Rectal smooth muscle tissue (tissue), 1 donor: ENCODE data around the gene AGBL3.

Source experiments
- H3K27ac ChIP-seq: one replicate; pipeline ENCODE4 v1.7.0; 2013; ENCODE audit warnings: low read depth, low read length, inconsistent platforms
- H3K27me3 ChIP-seq: one replicate; pipeline ENCODE4 v1.7.0; 2013; ENCODE audit warnings: low read length; ENCODE audit not compliant: control insufficient read depth, insufficient read depth
- H3K36me3 ChIP-seq: one replicate; pipeline ENCODE4 v1.7.0; 2013; ENCODE audit warnings: low read length; ENCODE audit not compliant: control insufficient read depth, insufficient read depth
- H3K4me1 ChIP-seq: one replicate; pipeline ENCODE4 v1.7.0; 2013; ENCODE audit warnings: low read length; ENCODE audit not compliant: control insufficient read depth, insufficient read depth
- H3K4me3 ChIP-seq: one replicate; pipeline ENCODE4 v1.7.0; 2013; ENCODE audit warnings: low read length
- H3K9ac ChIP-seq: one replicate; pipeline ENCODE4 v1.7.0; 2013; ENCODE audit warnings: low read length

AGBL3 gene

DNA sequence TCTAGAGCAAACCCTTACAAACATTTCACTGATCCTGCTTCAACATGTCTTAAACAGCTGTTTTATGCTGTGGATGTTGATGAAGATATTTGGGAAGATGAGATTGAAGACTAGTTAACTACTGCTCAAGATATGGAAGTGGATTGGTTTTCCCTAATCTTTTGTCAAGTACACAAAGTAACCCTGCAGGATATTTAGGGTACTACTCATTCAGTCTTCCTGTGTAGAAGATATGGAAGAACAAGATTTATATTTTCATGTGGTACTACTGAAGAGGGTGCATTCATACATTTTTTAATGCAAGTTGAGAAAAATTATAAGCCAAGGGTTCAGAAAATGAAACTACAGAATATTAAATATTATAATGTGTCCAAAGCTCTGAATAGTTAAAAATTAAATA is 143.3 kb downstream of the AGBL3 start:
- Histone ChIP-seq H3K4me3 (no peak overlapping the region), H3K9ac (no peak overlapping the region), H3K36me3 (no peaks in the 10 kb centered on the region), H3K4me1 (no peaks in the 10 kb centered on the region), H3K27me3 (no peaks in the 10 kb centered on the region), H3K27ac (no peak overlapping the region)

- Histone ChIP-seq H3K9ac (no peak overlapping the region), H3K4me1 (peaks cover under 1% of the 10 kb centered on the region), H3K36me3 (no peaks in the 10 kb centered on the region), H3K4me3 (no peak overlapping the region), H3K27ac (no peak overlapping the region), H3K27me3 (no peaks in the 10 kb centered on the region)
Observed at GRCh38 chr7:135143885-135144668, 157.8 kb downstream of the AGBL3 start.

GRCh38 chr7:135147341-135147898 is 161.1 kb downstream of the AGBL3 start:
- Histone ChIP-seq H3K27me3 (no peaks in the 10 kb centered on the region), H3K4me1 (peaks cover 10% of the 10 kb centered on the region), H3K4me3 (peak overlapping the region; percentile 73), H3K36me3 (no peaks in the 10 kb centered on the region), H3K9ac (peak overlapping the region; percentile 19), H3K27ac (peak overlapping the region; percentile 91)

DNA sequence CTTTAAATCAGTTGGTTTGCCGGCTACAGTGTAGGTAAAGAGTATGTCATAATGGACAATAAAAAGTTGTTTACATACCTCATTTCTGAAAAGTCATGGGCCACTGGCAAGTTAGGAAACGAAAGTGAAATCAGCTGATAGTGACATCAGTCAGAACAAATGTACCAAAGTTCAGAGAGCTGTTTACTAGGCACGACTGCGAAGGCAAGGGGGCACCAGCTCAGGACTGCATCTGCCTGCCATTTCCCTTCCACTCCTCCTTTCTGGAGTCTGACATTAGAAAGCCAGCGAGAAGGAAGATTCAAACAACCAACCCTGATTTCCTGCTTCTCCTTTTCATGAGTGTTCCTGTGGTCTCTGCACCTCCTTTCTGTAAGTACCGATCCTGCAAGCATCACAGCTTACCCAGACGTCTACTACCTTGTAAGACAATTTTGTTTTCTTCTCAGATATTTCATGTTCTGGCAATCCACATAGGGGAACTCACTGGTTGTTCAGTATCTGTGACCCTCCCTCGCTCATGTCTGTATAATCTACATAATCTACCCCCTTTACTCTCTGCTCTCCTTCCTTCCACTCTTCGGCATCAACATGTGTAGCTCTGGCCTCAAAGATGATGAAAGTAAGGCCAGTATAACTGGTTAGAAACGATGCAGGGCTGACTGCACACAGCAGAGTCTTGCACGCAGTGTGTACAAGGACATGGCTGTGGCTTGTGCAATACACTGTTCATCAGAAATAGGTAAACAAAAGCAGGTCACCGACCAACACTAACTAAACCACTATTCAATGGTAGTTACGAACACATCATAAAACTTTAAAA is 161.8 kb downstream of the AGBL3 start, which contains the start of gene TMEM140:
Gene TMEM140, plus strand, starts transcription at position 174 of the 823 bp plus-strand sequence. CDS start 16,370 bp downstream, outside the sequence.
- Histone ChIP-seq H3K4me1 (peaks cover 10% of the 10 kb centered on the region), H3K4me3 (peak within 1 kb of the TSS; percentile 73), H3K27me3 (no peaks in the 10 kb centered on the region)

DNA sequence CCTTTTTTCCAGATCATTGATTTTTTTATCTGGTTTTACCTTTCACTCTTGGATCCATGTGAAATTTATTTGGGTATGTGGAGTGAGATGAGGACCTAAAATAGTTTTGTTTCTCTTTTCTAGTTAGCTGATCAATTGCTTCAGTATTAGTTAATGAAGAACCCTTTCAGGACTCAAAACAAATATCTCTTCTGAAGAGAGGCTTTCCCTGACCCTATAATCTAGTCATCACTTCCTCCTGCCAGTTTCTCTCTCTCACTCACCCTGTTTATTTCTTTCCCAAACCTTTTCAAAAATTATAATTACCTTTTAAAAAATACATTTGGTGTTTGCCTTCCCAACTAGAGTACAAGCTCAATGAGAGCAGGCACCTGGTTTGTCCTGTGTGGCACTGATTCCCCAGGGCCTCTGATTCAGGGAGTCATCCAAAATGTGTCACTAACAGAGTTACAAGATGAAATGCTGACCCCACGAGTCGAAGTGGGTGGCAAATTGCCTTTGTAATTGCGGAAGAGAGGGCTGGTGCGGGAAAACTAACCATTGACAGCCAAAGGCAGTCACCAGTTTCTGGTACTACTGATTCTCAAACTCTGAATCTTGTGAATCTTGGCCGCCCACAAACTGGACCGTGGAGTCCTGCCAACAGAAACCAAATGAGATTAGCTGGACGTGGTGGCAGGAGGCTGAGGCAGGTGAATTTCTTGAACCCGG is 163.9 kb downstream of the AGBL3 start:
- Histone ChIP-seq H3K9ac (no peak overlapping the region), H3K4me3 (peak overlapping the region; percentile 24), H3K4me1 (peaks cover 10% of the 10 kb centered on the region), H3K36me3 (no peaks in the 10 kb centered on the region), H3K27ac (peak overlapping the region; percentile 30), H3K27me3 (no peaks in the 10 kb centered on the region)

More for the DNA sequence above, 161.8 kb downstream of the AGBL3 start, which contains the start of gene TMEM140:
- Histone ChIP-seq H3K9ac (peak within 1 kb of the TSS; percentile 54), H3K36me3 (no peaks in the 10 kb centered on the region), H3K27ac (peak within 1 kb of the TSS; percentile 91)

DNA sequence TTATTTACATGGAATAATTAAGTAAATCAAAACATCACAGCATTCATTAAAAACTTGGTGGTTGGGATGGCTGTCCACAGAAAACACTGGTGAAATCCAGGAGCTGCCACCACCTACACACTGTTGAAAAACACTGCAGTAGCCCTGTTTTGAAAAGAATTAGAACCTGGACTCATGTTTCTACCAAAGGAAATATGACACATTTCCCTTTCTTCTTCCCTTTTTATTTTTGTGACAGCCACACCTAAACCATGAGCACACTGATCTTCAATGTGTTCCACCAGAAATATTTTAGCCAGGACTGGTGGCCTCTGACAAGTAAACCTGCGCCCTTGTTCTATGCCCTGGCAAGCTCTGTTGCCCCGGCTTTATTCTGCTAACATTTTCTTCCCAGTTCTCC is 164.8 kb downstream of the AGBL3 start:
- no peak overlapping the region for H3K9ac ChIP-seq
- no peaks in the 10 kb centered on the region for H3K36me3 ChIP-seq
- H3K27me3 ChIP-seq, result no peaks in the 10 kb centered on the region
- peaks cover 10% of the 10 kb centered on the region for H3K4me1 ChIP-seq
- no peak overlapping the region for H3K27ac ChIP-seq
- H3K4me3 ChIP-seq, result no peak overlapping the region

GRCh38 chr7:135151533-135151932 is 165.2 kb downstream of the AGBL3 start:
- H3K4me3 ChIP-seq, result no peak overlapping the region
- no peaks in the 10 kb centered on the region for H3K27me3 ChIP-seq
- H3K36me3 ChIP-seq, result no peaks in the 10 kb centered on the region
- H3K27ac ChIP-seq, result no peak overlapping the region
- no peak overlapping the region for H3K9ac ChIP-seq
- H3K4me1 ChIP-seq, result peaks cover 10% of the 10 kb centered on the region

DNA sequence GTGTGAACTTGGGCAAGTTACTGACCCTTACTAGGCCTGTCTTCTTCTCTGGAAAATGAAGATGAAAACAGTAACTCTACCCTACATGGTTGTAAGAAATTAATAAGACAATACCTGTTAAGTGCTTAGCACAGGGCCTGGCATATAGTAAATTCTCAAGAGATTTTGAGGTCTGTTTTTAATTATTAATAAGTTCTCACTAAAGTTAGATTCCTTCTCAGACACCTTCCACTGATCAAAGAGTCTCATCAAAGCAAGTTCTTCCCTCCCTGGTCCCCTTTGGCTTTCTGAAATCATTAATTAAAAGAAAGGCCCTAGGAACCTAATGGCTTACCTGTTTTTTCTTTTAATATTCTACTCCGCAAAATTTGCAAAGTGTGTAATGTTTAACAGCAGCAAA is 166.1 kb downstream of the AGBL3 start:
- H3K27ac ChIP-seq, result no peak overlapping the region
- H3K36me3 ChIP-seq, result no peaks in the 10 kb centered on the region
- H3K27me3 ChIP-seq, result no peaks in the 10 kb centered on the region
- peaks cover 10% of the 10 kb centered on the region for H3K4me1 ChIP-seq
- no peak overlapping the region for H3K9ac ChIP-seq
- no peak overlapping the region for H3K4me3 ChIP-seq

DNA sequence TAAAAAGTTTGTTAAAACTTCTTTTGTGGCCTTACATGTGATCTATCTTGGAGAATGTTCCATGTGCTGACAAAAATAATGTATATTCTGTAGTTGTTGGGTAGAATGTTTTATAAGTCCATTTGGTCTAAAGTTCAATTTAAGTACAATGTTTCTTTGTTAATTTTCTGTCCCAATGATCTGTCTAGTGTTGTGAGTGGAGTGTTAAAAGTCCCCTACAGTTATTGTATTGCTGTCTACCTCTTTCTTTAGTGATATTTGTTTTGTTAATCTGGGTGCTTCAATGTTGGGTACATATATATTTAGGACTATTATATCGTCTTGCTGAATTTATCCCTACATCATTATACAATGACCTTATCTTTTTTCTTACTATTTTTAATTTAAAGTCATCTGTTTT is 168.4 kb downstream of the AGBL3 start:
- Histone ChIP-seq H3K36me3 (no peaks in the 10 kb centered on the region), H3K27ac (no peak overlapping the region), H3K9ac (no peak overlapping the region), H3K4me3 (no peak overlapping the region), H3K27me3 (no peaks in the 10 kb centered on the region), H3K4me1 (peaks cover 5% of the 10 kb centered on the region)

- no peaks in the 10 kb centered on the region for H3K27me3 ChIP-seq
- no peaks in the 10 kb centered on the region for H3K4me1 ChIP-seq
- H3K9ac ChIP-seq, result no peak overlapping the region
- H3K4me3 ChIP-seq, result no peak overlapping the region
- no peaks in the 10 kb centered on the region for H3K36me3 ChIP-seq
- H3K27ac ChIP-seq, result no peak overlapping the region
Observed at GRCh38 chr7:135156290-135156689, 170.0 kb downstream of the AGBL3 start.

DNA sequence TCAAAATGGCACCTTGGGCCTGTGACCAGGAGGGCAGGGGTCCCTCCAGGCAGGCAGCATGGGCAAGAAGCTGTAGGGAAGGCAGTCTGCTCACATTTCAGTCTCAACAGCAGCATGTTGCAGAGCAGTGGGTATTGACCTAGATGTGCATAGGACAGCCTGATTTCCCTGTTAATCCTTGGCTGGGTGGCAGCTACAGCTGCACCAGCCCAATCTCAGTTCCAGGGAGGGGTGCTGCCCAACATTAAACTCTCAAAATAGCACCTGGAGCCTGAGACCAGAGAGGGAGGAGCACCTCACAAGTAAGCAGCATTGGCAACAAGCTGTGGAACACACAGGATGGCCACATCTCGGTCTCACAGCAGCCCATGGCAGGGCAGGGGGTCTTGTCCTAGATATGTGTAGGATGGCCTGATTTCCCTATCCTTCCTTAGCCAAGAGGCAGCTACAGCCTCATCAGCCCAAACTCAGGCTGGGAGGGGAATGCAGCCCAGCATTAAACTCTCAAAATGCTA is 171.9 kb downstream of the AGBL3 start:
- Histone ChIP-seq H3K27me3 (no peaks in the 10 kb centered on the region), H3K4me3 (no peak overlapping the region), H3K36me3 (no peaks in the 10 kb centered on the region), H3K27ac (no peak overlapping the region), H3K4me1 (no peaks in the 10 kb centered on the region), H3K9ac (no peak overlapping the region)

DNA sequence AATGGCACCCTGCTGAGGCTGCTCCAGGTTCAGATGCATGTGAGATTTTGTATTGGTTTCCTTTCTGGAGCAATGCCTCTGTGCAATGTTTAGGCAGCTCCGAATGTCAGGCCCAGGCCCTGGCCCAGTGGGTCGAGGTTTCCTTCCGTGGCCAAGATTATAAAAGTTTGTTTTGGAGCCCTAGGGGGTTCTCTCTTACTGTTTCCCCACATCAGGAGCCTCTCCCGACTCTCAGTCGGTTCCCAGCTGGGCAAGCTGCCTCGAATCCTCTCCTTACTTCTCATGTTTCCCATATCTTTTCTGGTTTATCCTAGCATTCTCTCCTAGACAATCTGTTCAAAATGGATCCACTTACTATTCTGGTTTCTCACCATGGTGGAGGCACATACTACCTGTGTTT is 172.6 kb downstream of the AGBL3 start:
- H3K9ac ChIP-seq, result no peak overlapping the region
- H3K4me3 ChIP-seq, result no peak overlapping the region

More for the DNA sequence above, 172.6 kb downstream of the AGBL3 start:
- Histone ChIP-seq H3K27me3 (no peaks in the 10 kb centered on the region), H3K4me1 (no peaks in the 10 kb centered on the region), H3K27ac (no peak overlapping the region), H3K36me3 (peaks cover 2% of the 10 kb centered on the region)
